WI38 (cell line): Measurements from ENCODE around the gene VWA8.
"Not testable (repeated sequence)": the region's sequence is repeated elsewhere in the genome, so short reads cannot be mapped to it uniquely, and the experiment has no call there.

Experiments
- H3K4me3 ChIP-seq: 2 replicates; pipeline ENCODE4 v1.5.1; 2011; ENCODE audit warnings: low read depth, mild to moderate bottlenecking, control low read depth, low read length
- CTCF ChIP-seq: IDR thresholded peaks from 2 replicates; pipeline ENCODE4 v1.5.1; 2012; ENCODE audit warnings: low read depth, mild to moderate bottlenecking, control low read depth, low read length

The VWA8 gene

GRCh38 chr13:41746259-41746658 lies 214.7 kb downstream of the VWA8 start:
- H3K4me3 ChIP-seq = no peak overlapping the region
- TF ChIP-seq CTCF = no peak

- not testable (repeated sequence) for H3K4me3 ChIP-seq
These were observed 215.4 kb downstream of the VWA8 start for GRCh38 chr13:41745496-41745895.

- no peak overlapping the region for H3K4me3 ChIP-seq
- TF ChIP-seq CTCF = no peak
These were observed 217.9 kb downstream of the VWA8 start for GRCh38 chr13:41742917-41743552.

- no peak overlapping the region for H3K4me3 ChIP-seq
- no peak for TF ChIP-seq CTCF
These were observed 220.4 kb downstream of the VWA8 start for GRCh38 chr13:41740479-41740878.

- H3K4me3 ChIP-seq = no peak overlapping the region
- TF ChIP-seq CTCF = no peak
These were observed 238.0 kb downstream of the VWA8 start for GRCh38 chr13:41722684-41723535.

- TF ChIP-seq CTCF = no peak
- no peak overlapping the region for H3K4me3 ChIP-seq
These were observed 239.9 kb downstream of the VWA8 start for GRCh38 chr13:41720839-41721561.

- H3K4me3 ChIP-seq = no peak overlapping the region
- no peak for TF ChIP-seq CTCF
These were observed 244.7 kb downstream of the VWA8 start for GRCh38 chr13:41716236-41716635.
